Omental fat pad (tissue), 4 donors: ENCODE data around the gene LBH. TPM values are rescaled to one million over a fixed set of nuclear protein-coding genes. Genes with fewer than 3 reads are reported as not detected.

Experiments
- ATAC-seq: fragments of 150-250 bp; one replicate; pipeline ENCODE4 v1.9.1; 2016; ENCODE audit warnings: mild to moderate bottlenecking, moderate library complexity; ENCODE audit not compliant: low FRiP score
- DNase-seq: peaks from one replicate; pipeline ENCODE4 v3.0.0-alpha.2; 2019; ENCODE audit warnings: low spot score
- total RNA-seq, 4 donors: library from RNA; depleted of rRNA; stranded (reverse); fragments of >200 nt; gene quantifications; one replicate each; pipeline ENCODE4 v1.1.0, GENCODE V29; 2016
- TF ChIP-seq, protein P1 (sequence below), 3 donors: fragments of 450-650 bp; IDR thresholded peaks; one replicate each; pipeline ENCODE4 v1.5.1; 2016 to 2017; ENCODE audit warnings: antibody characterized with exemption in 3 of 3, mild to moderate bottlenecking in 3 of 3, moderate library complexity in 2 of 3

Gene LBH
- total RNA-seq, 4 donors from 2014 or later, result 14.4 to 20.6 (median 19.4) TPM

- no peak for ATAC-seq
- TF ChIP-seq, protein P1, sequence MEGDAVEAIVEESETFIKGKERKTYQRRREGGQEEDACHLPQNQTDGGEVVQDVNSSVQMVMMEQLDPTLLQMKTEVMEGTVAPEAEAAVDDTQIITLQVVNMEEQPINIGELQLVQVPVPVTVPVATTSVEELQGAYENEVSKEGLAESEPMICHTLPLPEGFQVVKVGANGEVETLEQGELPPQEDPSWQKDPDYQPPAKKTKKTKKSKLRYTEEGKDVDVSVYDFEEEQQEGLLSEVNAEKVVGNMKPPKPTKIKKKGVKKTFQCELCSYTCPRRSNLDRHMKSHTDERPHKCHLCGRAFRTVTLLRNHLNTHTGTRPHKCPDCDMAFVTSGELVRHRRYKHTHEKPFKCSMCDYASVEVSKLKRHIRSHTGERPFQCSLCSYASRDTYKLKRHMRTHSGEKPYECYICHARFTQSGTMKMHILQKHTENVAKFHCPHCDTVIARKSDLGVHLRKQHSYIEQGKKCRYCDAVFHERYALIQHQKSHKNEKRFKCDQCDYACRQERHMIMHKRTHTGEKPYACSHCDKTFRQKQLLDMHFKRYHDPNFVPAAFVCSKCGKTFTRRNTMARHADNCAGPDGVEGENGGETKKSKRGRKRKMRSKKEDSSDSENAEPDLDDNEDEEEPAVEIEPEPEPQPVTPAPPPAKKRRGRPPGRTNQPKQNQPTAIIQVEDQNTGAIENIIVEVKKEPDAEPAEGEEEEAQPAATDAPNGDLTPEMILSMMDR (IDR thresholded peaks at IDR 0.05), result no peak
- no peak for DNase-seq
Observed at GRCh38 chr2:30221531-30221930, 9.8 kb upstream of the LBH start.

DNA sequence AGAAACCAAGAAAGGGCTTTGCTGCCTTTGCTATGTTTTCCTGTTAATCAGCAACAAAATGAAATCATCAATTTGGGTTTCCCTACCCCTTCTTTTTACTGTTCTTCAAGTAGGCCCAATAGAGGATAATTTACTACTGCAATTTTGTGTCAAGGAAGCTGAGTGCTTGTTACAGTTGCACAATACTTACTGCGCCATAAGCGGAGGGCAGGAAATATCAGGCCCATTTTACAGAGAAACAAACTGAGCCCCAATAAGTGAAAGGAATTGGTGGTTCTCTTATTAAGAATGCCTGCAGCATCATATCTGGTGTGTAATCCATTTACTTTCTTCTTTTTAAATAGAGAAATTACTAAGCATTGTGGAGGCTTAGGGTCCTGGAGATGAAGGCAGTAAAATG lies 9.3 kb upstream of the LBH start:
- ATAC-seq, result no peak
- DNase-seq, result no peak
- TF ChIP-seq, protein P1 (IDR thresholded peaks at IDR 0.05), result no peak

GRCh38 chr2:30222636-30223360 lies 8.5 kb upstream of the LBH start:
- ATAC-seq (no peak), DNase-seq (no peak)
- TF ChIP-seq, protein P1 (IDR thresholded peaks at IDR 0.05), result no peak

DNA sequence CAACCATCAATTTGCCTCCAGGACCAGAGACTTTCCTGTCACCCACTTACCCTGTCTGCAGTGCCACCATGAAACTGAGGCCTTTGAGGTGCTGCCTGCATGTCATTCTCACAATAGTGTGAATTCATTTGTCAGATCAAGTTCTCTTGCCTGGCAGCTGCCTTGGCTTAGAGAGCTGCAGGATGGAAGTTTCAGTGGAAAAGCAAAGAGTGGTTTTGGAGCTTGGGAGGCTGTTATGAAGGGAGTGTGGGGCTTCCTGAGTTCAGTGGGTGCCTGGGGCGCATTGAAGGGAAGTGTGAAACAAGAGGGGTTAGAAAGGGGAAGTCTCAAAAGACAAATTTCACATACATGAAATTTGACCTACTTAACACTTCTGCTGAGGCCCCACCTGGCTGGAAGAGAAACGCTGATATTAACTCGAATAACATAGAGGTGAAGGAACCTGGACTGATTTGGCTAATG lies 7.9 kb upstream of the LBH start:
- ATAC-seq, result no peak
- no peak for DNase-seq
- TF ChIP-seq, protein P1 (IDR thresholded peaks at IDR 0.05), result no peak

- no peak for DNase-seq
- ATAC-seq, result no peak
- TF ChIP-seq, protein P1 (IDR thresholded peaks at IDR 0.05), result no peak
Observed at GRCh38 chr2:30224151-30224550, 7.2 kb upstream of the LBH start.

- ATAC-seq, result peak; percentile 76
- TF ChIP-seq, protein P1 (IDR thresholded peaks at IDR 0.05), result no peak
- DNase-seq, result no peak
Observed at GRCh38 chr2:30225131-30225762, 6.1 kb upstream of the LBH start.
